Fibroblast of the aortic adventitia (primary cell): ENCODE measurements around the gene GZMA. TPM values are rescaled to one million over a fixed set of nuclear protein-coding genes. Genes with fewer than 3 reads are reported as not detected.
A peak's percentile ranks its signal among the peaks of the same experiment; 100 is the strongest.

Experiments used
- DNase-seq: peaks from one replicate; pipeline ENCODE4 v3.0.0-alpha.2; 2010; ENCODE audit warnings: low read depth
- H3K4me3 ChIP-seq: 2 replicates; pipeline ENCODE4 v1.5.1; 2011; ENCODE audit warnings: low read depth, mild to moderate bottlenecking, control low read depth, low read length, moderate library complexity
- total RNA-seq: library from RNA; depleted of rRNA; stranded (reverse); fragments of >200 nt; gene quantifications from 2 replicates; pipeline ENCODE4 v1.2.3, GENCODE V29; 2012; ENCODE audit warnings: low replicate concordance
- TF ChIP-seq, protein P1 (sequence below): IDR thresholded peaks from 2 replicates; pipeline ENCODE4 v1.5.1; 2011; ENCODE audit warnings: mild to moderate bottlenecking, low read length, control low read depth, inconsistent platforms; ENCODE audit not compliant: insufficient read depth

Gene GZMA
- total RNA-seq, 1 donor: not detected

GRCh38 chr5:55108661-55109060, 6.2 kb downstream of the GZMA start:
- TF ChIP-seq, protein P1, sequence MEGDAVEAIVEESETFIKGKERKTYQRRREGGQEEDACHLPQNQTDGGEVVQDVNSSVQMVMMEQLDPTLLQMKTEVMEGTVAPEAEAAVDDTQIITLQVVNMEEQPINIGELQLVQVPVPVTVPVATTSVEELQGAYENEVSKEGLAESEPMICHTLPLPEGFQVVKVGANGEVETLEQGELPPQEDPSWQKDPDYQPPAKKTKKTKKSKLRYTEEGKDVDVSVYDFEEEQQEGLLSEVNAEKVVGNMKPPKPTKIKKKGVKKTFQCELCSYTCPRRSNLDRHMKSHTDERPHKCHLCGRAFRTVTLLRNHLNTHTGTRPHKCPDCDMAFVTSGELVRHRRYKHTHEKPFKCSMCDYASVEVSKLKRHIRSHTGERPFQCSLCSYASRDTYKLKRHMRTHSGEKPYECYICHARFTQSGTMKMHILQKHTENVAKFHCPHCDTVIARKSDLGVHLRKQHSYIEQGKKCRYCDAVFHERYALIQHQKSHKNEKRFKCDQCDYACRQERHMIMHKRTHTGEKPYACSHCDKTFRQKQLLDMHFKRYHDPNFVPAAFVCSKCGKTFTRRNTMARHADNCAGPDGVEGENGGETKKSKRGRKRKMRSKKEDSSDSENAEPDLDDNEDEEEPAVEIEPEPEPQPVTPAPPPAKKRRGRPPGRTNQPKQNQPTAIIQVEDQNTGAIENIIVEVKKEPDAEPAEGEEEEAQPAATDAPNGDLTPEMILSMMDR: no peak
- DNase-seq: no peak
- H3K4me3 ChIP-seq: no peak overlapping the region

GRCh38 chr5:55110217-55110616, 7.8 kb downstream of the GZMA start:
- TF ChIP-seq, protein P1: no peak
- DNase-seq: no peak
- H3K4me3 ChIP-seq: no peak overlapping the region

GRCh38 chr5:55113327-55113726, 10.9 kb downstream of the GZMA start:
- no peak for DNase-seq
- H3K4me3 ChIP-seq: no peak overlapping the region
- TF ChIP-seq, protein P1: no peak

GRCh38 chr5:55114061-55114460, 11.6 kb downstream of the GZMA start:
- H3K4me3 ChIP-seq: no peak overlapping the region
- TF ChIP-seq, protein P1: no peak
- DNase-seq: no peak

DNA sequence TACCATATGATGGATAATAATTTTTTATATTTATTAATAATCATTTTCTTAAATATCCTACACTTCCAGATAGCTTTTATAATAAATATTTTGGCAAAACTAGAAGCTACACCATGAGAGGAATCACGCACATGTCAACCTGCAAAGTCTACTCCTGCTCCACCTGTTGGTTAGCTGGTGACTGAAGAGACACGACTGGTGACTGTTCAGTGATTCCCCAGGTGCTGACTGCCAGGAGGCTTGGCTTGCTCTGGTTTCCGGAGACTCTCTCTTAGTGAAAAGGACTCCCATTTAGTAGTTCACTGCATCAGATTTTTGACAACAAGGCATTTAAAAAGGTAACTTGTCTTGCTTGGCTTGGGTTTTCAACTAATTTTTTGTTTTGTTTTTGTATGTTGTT, 20.9 kb downstream of the GZMA start:
- DNase-seq: no peak
- H3K4me3 ChIP-seq: no peak overlapping the region
- TF ChIP-seq, protein P1: no peak

GRCh38 chr5:55134053-55134722, 31.7 kb downstream of the GZMA start:
- DNase-seq: no peak
- no peak overlapping the region for H3K4me3 ChIP-seq
- TF ChIP-seq, protein P1: no peak

DNA sequence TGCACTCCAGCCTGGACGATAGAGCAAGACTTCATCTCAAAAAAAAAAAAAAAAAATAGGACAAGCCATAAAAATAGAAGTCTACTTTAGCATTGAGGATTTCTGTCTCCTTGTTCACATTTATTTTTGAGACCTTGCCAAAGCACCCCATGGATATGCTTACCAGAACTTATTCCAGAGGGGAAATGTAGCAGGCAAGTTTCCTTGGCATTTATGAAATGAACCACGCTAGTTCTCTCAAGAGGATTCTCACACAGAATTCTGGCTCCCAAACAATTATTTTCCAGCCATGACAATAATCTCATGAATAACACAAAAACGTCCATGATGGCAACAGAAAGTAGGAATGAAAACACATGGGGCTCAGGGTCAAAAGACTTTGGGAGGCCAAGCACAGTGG, 34.1 kb downstream of the GZMA start:
- peak; percentile 32 for DNase-seq
- no peak overlapping the region for H3K4me3 ChIP-seq
- TF ChIP-seq, protein P1: no peak
